Myometrial cell (primary cell): Measurements from ENCODE around the gene AKR1C1. TPM values are rescaled to one million over a fixed set of nuclear protein-coding genes. Genes with fewer than 3 reads are reported as not detected.

Experiments
- total RNA-seq: library from RNA; depleted of rRNA; stranded (reverse); fragments of >200 nt; gene quantifications from 2 replicates; pipeline ENCODE4 v1.2.3, GENCODE V29; 2015

The AKR1C1 gene
- total RNA-seq = 8.1 and 11.7 TPM in 2 replicates

DNA sequence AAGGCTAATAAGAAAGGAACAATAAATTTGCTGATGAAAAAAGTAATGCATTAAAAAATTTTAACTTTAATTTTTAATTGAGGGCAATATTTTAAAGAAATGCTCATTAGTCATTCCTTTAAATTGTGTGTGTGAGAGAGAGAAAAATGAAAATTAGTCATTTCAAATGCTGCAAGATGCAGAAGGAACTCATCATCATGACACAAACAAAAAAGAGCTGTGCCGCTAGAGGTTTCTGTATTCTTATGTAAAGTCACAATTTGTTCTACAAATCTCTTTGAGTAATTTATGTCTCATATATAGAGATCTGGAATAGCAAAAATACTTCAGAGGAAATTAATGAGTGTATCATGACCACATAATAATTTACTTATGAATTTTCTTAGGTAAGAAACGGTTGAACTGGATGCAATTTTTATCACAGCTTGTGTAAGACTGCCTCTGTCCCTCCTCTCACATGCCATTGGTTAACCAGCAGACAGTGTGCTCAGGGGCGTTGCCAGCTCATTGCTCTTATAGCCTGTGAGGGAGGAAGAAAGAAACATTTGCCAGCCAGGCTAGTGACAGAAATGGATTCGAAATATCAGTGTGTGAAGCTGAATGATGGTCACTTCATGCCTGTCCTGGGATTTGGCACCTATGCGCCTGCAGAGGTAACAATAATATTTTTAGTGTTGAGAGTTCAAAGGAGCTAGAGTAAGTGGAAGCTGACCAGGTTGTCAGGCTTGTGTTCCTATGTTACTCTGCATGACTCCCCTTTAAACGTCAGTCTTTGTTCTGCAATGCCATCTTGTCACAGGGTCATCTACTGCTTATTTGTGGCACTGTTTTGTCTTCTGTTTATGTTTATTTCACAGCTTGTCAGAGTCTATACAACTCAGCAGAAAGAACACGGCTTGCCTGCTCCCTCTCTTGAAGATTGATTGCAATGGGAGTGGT, at the start of gene AKR1C1:
Gene AKR1C1, plus strand, starts transcription at position 540 of the 939 bp plus-strand sequence. Its CDS starts 30 bp downstream, at position 570.

DNA sequence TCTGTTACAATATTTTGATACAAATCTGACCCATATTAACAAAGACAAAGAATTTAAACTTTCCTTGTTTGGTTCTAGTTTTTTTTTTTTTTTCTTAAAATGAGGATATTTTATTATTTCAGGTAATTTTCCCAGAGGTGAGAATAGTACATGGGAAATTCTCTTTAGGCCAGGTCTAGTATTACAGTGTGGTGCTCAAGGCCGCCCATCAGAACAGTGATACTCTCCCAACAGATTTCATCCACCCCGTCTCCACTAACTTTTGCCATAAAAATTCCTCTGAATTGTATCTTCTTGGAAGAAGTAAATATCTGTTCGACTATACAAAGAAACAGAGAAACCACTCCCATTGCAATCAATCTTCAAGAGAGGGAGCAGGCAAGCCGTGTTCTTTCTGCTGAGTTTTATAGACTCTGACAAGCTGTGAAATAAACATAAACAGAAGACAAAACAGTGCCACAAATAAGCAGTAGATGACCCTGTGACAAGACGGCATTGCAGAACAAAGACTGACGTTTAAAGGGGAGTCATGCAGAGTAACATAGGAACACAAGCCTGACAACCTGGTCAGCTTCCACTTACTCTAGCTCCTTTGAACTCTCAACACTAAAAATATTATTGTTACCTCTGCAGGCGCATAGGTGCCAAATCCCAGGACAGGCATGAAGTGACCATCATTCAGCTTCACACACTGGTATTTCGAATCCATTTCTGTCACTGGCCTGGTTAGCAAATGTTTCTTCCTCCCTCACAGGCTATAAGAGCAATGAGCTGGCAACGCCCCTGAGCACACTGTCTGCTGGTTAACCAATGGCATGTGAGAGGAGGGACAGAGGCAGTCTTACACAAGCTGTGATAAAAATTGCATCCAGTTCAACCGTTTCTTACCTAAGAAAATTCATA, 40.2 kb downstream of the AKR1C1 start, which contains the start of gene AKR1C2:
Gene AKR1C2, minus strand, starts transcription at position 731 of the 903 bp plus-strand sequence. Its CDS starts 22 bp downstream, at position 709.

Other genes starting within 250 kb of the AKR1C1 start
- gene AKR1E2, start 137.2 kb upstream of the AKR1C1 start, total RNA-seq = 2.0 and 6.4 TPM in 2 replicates
- gene AKR1C2, start 40.4 kb downstream of the AKR1C1 start, total RNA-seq = 4.6 and 5.0 TPM in 2 replicates
- gene AKR1C3, start 131.0 kb downstream of the AKR1C1 start, total RNA-seq = 4.6 and 7.4 TPM in 2 replicates
- gene AKR1C8, start 221.7 kb downstream of the AKR1C1 start, total RNA-seq = not detected in 2 replicates
- gene AKR1C4, start 233.4 kb downstream of the AKR1C1 start, total RNA-seq = not detected in 2 replicates